HCT116 (cell line): ENCODE measurements around the gene MICAL3.

Experiments used
- EGR1 ChIP-seq: IDR thresholded peaks from 2 replicates; pipeline ENCODE4 v1.6.1; 2012; ENCODE audit warnings: low read depth
- EZH2 ChIP-seq: fragments of 200-600 bp; sonication (generic); IDR thresholded peaks from 2 replicates; pipeline ENCODE4 v1.6.1; 2017; ENCODE audit warnings: antibody characterized with exemption, mixed run types
- POLR2A ChIP-seq: IDR thresholded peaks from 2 replicates; pipeline ENCODE4 v1.7.0; 2011; ENCODE audit warnings: borderline replicate concordance; ENCODE audit not compliant: insufficient read depth, insufficient read length; ENCODE audit errors: extremely low read depth
- POLR2AphosphoS5 ChIP-seq: IDR thresholded peaks from 2 replicates; pipeline ENCODE4 v1.6.1; 2011; ENCODE audit warnings: mild to moderate bottlenecking, low read depth, low read length, moderate library complexity
- TF ChIP-seq, protein P1 (sequence below), 3 experiments: fragments of 200-600 bp in 1 of 3; sonication (generic) in 1 of 3; IDR thresholded peaks in 2 of 3; conservative IDR thresholded peaks in 1 of 3; 2 replicates each; pipeline ENCODE4 v1.5.1; 2012 to 2017; ENCODE audit warnings: low read depth in 2 of 3, low read length in 2 of 3, antibody characterized with exemption in 1 of 3, borderline replicate concordance in 1 of 3, control low read depth in 1 of 3, mild to moderate bottlenecking in 1 of 3, mixed read lengths in 1 of 3, mixed run types in 1 of 3, moderate library complexity in 1 of 3; ENCODE audit not compliant: insufficient read depth in 1 of 3
- TF ChIP-seq, protein P2 (sequence below): IDR thresholded peaks from 2 replicates; pipeline ENCODE4 v1.6.1; 2012; ENCODE audit warnings: low read depth
- TF ChIP-seq, protein P3 (sequence below): IDR thresholded peaks from 2 replicates; pipeline ENCODE4 v1.6.1; 2012

DNA sequence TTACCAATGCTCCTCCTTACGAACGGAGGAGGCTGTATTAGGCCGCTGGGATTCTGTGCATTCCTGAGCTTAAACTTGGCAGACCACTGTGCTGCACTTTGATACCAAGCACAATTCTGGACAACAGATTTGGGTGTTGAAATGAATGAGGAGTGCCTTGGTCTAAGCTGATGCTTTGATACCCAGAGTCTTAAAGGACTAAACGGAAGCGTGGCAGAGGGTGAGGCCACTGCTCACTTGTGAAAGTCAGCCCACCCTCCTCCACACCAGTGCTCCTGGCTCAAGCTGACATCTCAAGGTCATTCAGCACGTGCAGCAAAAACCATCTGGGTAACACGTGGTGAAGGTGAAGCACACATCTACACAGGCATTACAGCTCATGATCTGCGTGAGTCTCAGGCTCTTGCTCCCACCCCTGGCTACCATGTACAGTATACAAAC is 85.9 kb downstream of the MICAL3 start:
- TF ChIP-seq, protein P1, sequence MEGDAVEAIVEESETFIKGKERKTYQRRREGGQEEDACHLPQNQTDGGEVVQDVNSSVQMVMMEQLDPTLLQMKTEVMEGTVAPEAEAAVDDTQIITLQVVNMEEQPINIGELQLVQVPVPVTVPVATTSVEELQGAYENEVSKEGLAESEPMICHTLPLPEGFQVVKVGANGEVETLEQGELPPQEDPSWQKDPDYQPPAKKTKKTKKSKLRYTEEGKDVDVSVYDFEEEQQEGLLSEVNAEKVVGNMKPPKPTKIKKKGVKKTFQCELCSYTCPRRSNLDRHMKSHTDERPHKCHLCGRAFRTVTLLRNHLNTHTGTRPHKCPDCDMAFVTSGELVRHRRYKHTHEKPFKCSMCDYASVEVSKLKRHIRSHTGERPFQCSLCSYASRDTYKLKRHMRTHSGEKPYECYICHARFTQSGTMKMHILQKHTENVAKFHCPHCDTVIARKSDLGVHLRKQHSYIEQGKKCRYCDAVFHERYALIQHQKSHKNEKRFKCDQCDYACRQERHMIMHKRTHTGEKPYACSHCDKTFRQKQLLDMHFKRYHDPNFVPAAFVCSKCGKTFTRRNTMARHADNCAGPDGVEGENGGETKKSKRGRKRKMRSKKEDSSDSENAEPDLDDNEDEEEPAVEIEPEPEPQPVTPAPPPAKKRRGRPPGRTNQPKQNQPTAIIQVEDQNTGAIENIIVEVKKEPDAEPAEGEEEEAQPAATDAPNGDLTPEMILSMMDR (IDR thresholded peaks at IDR 0.05 in 2 of 3, conservative IDR thresholded peaks at IDR 0.05 in 1 of 3; ENCODE audit: borderline replicate concordance in 1 of 3, insufficient read depth in 1 of 3, low read depth in 2 of 3, low read length in 2 of 3) = no peak
- TF ChIP-seq POLR2AphosphoS5 (no peak), POLR2A (no peak), EZH2 (no peak), EGR1 (no peak)
- TF ChIP-seq, protein P2, sequence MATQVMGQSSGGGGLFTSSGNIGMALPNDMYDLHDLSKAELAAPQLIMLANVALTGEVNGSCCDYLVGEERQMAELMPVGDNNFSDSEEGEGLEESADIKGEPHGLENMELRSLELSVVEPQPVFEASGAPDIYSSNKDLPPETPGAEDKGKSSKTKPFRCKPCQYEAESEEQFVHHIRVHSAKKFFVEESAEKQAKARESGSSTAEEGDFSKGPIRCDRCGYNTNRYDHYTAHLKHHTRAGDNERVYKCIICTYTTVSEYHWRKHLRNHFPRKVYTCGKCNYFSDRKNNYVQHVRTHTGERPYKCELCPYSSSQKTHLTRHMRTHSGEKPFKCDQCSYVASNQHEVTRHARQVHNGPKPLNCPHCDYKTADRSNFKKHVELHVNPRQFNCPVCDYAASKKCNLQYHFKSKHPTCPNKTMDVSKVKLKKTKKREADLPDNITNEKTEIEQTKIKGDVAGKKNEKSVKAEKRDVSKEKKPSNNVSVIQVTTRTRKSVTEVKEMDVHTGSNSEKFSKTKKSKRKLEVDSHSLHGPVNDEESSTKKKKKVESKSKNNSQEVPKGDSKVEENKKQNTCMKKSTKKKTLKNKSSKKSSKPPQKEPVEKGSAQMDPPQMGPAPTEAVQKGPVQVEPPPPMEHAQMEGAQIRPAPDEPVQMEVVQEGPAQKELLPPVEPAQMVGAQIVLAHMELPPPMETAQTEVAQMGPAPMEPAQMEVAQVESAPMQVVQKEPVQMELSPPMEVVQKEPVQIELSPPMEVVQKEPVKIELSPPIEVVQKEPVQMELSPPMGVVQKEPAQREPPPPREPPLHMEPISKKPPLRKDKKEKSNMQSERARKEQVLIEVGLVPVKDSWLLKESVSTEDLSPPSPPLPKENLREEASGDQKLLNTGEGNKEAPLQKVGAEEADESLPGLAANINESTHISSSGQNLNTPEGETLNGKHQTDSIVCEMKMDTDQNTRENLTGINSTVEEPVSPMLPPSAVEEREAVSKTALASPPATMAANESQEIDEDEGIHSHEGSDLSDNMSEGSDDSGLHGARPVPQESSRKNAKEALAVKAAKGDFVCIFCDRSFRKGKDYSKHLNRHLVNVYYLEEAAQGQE = no peak
- TF ChIP-seq, protein P3, sequence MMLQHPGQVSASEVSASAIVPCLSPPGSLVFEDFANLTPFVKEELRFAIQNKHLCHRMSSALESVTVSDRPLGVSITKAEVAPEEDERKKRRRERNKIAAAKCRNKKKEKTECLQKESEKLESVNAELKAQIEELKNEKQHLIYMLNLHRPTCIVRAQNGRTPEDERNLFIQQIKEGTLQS = no peak
